ENCODE measurements around the gene GRHL1. TPM values are rescaled to one million over a fixed set of nuclear protein-coding genes. Genes with fewer than 3 reads are reported as not detected.

GRHL1 gene
- total RNA-seq, 2 donors from 2014 or later: 1.3 to 3.2 TPM

DNA sequence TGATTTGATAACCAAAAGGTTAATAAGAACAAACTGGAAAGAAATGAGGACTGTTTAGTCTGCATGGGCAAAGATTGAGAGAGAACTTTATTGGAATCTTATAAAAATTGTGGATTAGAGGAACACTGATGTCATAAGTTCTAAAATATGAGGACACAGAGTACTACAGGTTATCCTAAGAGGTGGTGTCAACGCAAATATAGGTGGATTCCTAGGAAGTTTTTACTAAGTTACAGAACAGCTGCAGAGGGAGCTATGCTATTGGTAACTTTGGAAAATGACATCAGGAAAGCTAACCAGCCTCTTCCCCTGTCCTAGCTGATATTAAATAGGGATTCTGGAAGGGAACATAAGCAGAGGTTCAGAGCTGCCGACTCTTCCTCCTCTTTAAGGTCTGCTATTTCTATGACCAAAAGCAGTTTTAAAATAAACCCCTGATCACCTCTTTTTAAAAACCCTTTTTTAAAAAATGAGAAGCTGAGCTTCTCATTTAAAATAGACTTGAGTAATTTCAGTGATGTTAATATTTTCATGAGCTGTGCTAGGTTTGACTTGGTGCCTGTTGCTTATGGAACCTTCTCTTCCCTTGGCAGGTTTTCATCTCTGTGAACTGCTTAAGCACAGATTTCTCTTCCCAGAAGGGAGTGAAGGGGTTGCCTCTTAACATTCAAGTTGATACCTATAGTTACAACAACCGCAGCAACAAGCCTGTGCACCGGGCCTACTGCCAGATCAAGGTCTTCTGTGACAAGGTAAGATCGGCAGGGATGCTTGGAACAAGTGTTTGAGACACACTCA, 34.2 kb downstream of the GRHL1 start:
- Histone ChIP-seq H3K9me3 (no peaks in the 10 kb centered on the region), H3K27ac (peak overlapping the region; percentile 8 to 79), H3K36me3 (no peaks in the 10 kb centered on the region)

GRCh38 chr2:9988320-9988719, 36.8 kb downstream of the GRHL1 start:
- Histone ChIP-seq H3K36me3 (no peaks in the 10 kb centered on the region), H3K9me3 (no peaks in the 10 kb centered on the region), H3K4me3 (no peak overlapping the region), H3K27ac (no peak overlapping the region), H3K4me1 (peaks cover 0 to 46% of the 10 kb centered on the region in 2 donors), H3K27me3 (no peaks in the 10 kb centered on the region)
- TF ChIP-seq, protein P1, sequence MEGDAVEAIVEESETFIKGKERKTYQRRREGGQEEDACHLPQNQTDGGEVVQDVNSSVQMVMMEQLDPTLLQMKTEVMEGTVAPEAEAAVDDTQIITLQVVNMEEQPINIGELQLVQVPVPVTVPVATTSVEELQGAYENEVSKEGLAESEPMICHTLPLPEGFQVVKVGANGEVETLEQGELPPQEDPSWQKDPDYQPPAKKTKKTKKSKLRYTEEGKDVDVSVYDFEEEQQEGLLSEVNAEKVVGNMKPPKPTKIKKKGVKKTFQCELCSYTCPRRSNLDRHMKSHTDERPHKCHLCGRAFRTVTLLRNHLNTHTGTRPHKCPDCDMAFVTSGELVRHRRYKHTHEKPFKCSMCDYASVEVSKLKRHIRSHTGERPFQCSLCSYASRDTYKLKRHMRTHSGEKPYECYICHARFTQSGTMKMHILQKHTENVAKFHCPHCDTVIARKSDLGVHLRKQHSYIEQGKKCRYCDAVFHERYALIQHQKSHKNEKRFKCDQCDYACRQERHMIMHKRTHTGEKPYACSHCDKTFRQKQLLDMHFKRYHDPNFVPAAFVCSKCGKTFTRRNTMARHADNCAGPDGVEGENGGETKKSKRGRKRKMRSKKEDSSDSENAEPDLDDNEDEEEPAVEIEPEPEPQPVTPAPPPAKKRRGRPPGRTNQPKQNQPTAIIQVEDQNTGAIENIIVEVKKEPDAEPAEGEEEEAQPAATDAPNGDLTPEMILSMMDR (IDR thresholded peaks at IDR 0.05): no peak
- DNase-seq (ENCODE audit: low spot score): no peak

More for the DNA sequence above, 34.2 kb downstream of the GRHL1 start:
- Histone ChIP-seq H3K4me1 (peaks cover 0 to 33% of the 10 kb centered on the region in 2 donors), H3K4me3 (no peak overlapping the region), H3K27me3 (no peaks in the 10 kb centered on the region)
- TF ChIP-seq, protein P1 (IDR thresholded peaks at IDR 0.05): no peak
- no peak for DNase-seq (ENCODE audit: low spot score)

GRCh38 chr2:9990736-9991135, 39.2 kb downstream of the GRHL1 start:
- peaks cover 0 to 53% of the 10 kb centered on the region in 2 donors for H3K4me1 ChIP-seq
- peak overlapping the region in 1 of 2 donors; percentile 86 for H3K27ac ChIP-seq
- no peak overlapping the region for H3K4me3 ChIP-seq
- H3K9me3 ChIP-seq: no peaks in the 10 kb centered on the region
- TF ChIP-seq, protein P1 (IDR thresholded peaks at IDR 0.05): no peak
- no peak for DNase-seq (ENCODE audit: low spot score)
- no peaks in the 10 kb centered on the region for H3K27me3 ChIP-seq
- no peaks in the 10 kb centered on the region for H3K36me3 ChIP-seq

GRCh38 chr2:9991221-9991620, 39.7 kb downstream of the GRHL1 start:
- TF ChIP-seq, protein P1 (IDR thresholded peaks at IDR 0.05): no peak
- Histone ChIP-seq H3K4me1 (peaks cover 0 to 57% of the 10 kb centered on the region in 2 donors), H3K27ac (peak overlapping the region; percentile 23 to 86), H3K4me3 (no peak overlapping the region), H3K36me3 (no peaks in the 10 kb centered on the region), H3K9me3 (no peaks in the 10 kb centered on the region), H3K27me3 (no peaks in the 10 kb centered on the region)
- DNase-seq (ENCODE audit: low spot score): no peak

GRCh38 chr2:9991829-9992273, 40.4 kb downstream of the GRHL1 start:
- no peak overlapping the region for H3K4me3 ChIP-seq
- H3K9me3 ChIP-seq: no peaks in the 10 kb centered on the region
- H3K27me3 ChIP-seq: no peaks in the 10 kb centered on the region
- no peak for DNase-seq (ENCODE audit: low spot score)
- H3K36me3 ChIP-seq: no peaks in the 10 kb centered on the region
- peak overlapping the region; percentile 23 to 86 for H3K27ac ChIP-seq
- TF ChIP-seq, protein P1 (IDR thresholded peaks at IDR 0.05): no peak
- peaks cover 0 to 63% of the 10 kb centered on the region in 2 donors for H3K4me1 ChIP-seq
